ENCODE data around the gene ZFPM1.

- no peak for TF ChIP-seq CTCF (conservative IDR thresholded peaks at IDR 0.05)
- TF ChIP-seq ZFX (IDR thresholded peaks at IDR 0.05): no peak
Measured at GRCh38 chr16:88466175-88466862, 13.2 kb downstream of the ZFPM1 start.
